B cell (primary cell): ENCODE results near the gene MSH3. TPM values are rescaled to one million over a fixed set of nuclear protein-coding genes. Genes with fewer than 3 reads are reported as not detected.

Source experiments
- ATAC-seq: fragments of 200-7000 bp; cut with Tn5 transposase; one replicate; pipeline ENCODE4 v1.10.0; 2021; ENCODE audit warnings: low read depth, mild to moderate bottlenecking, moderate number of reproducible peaks, moderate library complexity
- CTCF ChIA-PET: fragments of 350-600 bp; sonication (Branson Sonifier 250); formaldehyde crosslinking; loops from one replicate; lab custom pipeline; 2021; ENCODE audit warnings: antibody characterized with exemption, inconsistent platforms; lab: Charles Lee
- POLR2A ChIA-PET: fragments of 350-600 bp; sonication (Branson Sonifier 250); formaldehyde crosslinking; loops from one replicate; lab custom pipeline; 2021; ENCODE audit warnings: antibody characterized with exemption; lab: Charles Lee
- DNase-seq: peaks from one replicate; pipeline ENCODE4 v3.0.0; 2013
- H2AFZ ChIP-seq: 2 replicates; pipeline ENCODE4 v1.6.1; 2012; ENCODE audit warnings: mild to moderate bottlenecking, low read depth, low read length; ENCODE audit not compliant: insufficient read depth, poor library complexity, severe bottlenecking
- H3K27ac ChIP-seq, 2 donors: 1 replicate in 1 of 2; 2 replicates in 1 of 2; pipeline ENCODE4 v1.5.1; 2012 to 2013; ENCODE audit warnings: low read length in 2 of 2, mild to moderate bottlenecking in 2 of 2, moderate library complexity in 1 of 2
- H3K27me3 ChIP-seq, 4 experiments: fragments of 200-600 bp in 1 of 4; sonication (generic) in 1 of 4; replicated peaks in 1 of 4; 1 replicate in 2 of 4; 2 replicates in 2 of 4; pipeline versions ENCODE4 v1.6.1 to v1.7.0; 2013 to 2016; ENCODE audit warnings: low read length in 3 of 4, mild to moderate bottlenecking in 2 of 4, mixed read lengths in 1 of 4, moderate library complexity in 1 of 4; ENCODE audit not compliant: insufficient read depth in 4 of 4, control insufficient read depth in 3 of 4; ENCODE audit errors: control extremely low read depth in 1 of 4
- H3K36me3 ChIP-seq, 2 experiments: replicated peaks in 1 of 2; 1 replicate in 1 of 2; 2 replicates in 1 of 2; pipeline versions ENCODE4 v1.6.1 to v1.7.1; 2013; ENCODE audit warnings: low read length in 1 of 2; ENCODE audit not compliant: insufficient read depth in 2 of 2, control insufficient read depth in 1 of 2; ENCODE audit errors: control extremely low read depth in 1 of 2, extremely low read depth in 1 of 2
- H3K4me1 ChIP-seq, 2 donors: fragments of 200-600 bp in 1 of 2; sonication (generic) in 1 of 2; 1 replicate in 1 of 2; 2 replicates in 1 of 2; pipeline versions ENCODE4 v1.5.1 to v1.6.1; 2013 to 2017; ENCODE audit warnings: low read length in 2 of 2; ENCODE audit not compliant: control insufficient read depth in 2 of 2, insufficient read depth in 2 of 2
- H3K4me2 ChIP-seq: replicated peaks from 2 replicates; pipeline ENCODE3; 2012; ENCODE audit warnings: mild to moderate bottlenecking, low read depth, low read length; ENCODE audit not compliant: poor library complexity, severe bottlenecking
- H3K4me3 ChIP-seq, 5 experiments: fragments of 200-600 bp in 1 of 5; sonication (generic) in 1 of 5; 1 replicate in 3 of 5; 2 replicates in 2 of 5; pipeline versions ENCODE4 v1.5.1 to v1.7.0; 2011 to 2016; ENCODE audit warnings: low read length in 4 of 5, mild to moderate bottlenecking in 4 of 5, low read depth in 2 of 5, control low read depth in 1 of 5, moderate library complexity in 1 of 5; ENCODE audit not compliant: insufficient read depth in 1 of 5; ENCODE audit errors: control extremely low read depth in 1 of 5, extremely low read depth in 1 of 5
- H3K79me2 ChIP-seq: fragments of 200-600 bp; sonication (generic); one replicate; pipeline ENCODE4 v1.6.0; 2016; ENCODE audit warnings: low read length; ENCODE audit not compliant: control insufficient read depth, insufficient read depth
- H3K9ac ChIP-seq: fragments of 200-600 bp; sonication (generic); 2 replicates; pipeline ENCODE4 v1.6.1; 2017; ENCODE audit warnings: mild to moderate bottlenecking, low read length, moderate library complexity
- H3K9me3 ChIP-seq, 3 donors: one replicate each; pipeline versions ENCODE4 v1.6.1 to v1.7.1; 2013; ENCODE audit warnings: low read length in 2 of 3; ENCODE audit not compliant: control insufficient read depth in 2 of 3, insufficient read depth in 1 of 3; ENCODE audit errors: control extremely low read depth in 1 of 3
- H4K20me1 ChIP-seq: 2 replicates; pipeline ENCODE4 v1.6.0; 2012; ENCODE audit warnings: mild to moderate bottlenecking, low read length; ENCODE audit not compliant: insufficient read depth, control insufficient read depth, poor library complexity, severe bottlenecking
- H3K27ac Mint-ChIP-seq: one replicate; pipeline ENCODE4 v1.8.0; 2021; ENCODE audit warnings: mixed read lengths
- H3K27me3 Mint-ChIP-seq: one replicate; pipeline ENCODE4 v1.8.0; 2021; ENCODE audit warnings: mixed read lengths
- H3K4me1 Mint-ChIP-seq: one replicate; pipeline ENCODE4 v1.8.0; 2021; ENCODE audit warnings: mixed read lengths
- H3K4me3 Mint-ChIP-seq: one replicate; pipeline ENCODE4 v1.8.0; 2021; ENCODE audit warnings: mixed read lengths
- H3K9me3 Mint-ChIP-seq: one replicate; pipeline ENCODE4 v1.8.0; 2022; ENCODE audit warnings: mixed read lengths; ENCODE audit not compliant: insufficient read depth
- CTCF ChIP-seq: fragments of 200-600 bp; IDR thresholded peaks from one replicate; pipeline ENCODE4 v1.8.0; 2022; ENCODE audit warnings: antibody characterized with exemption, mild to moderate bottlenecking
- EZH2 ChIP-seq: IDR thresholded peaks from 2 replicates; pipeline ENCODE4 v1.6.1; 2012; ENCODE audit warnings: borderline replicate concordance, low read depth, mild to moderate bottlenecking, moderate library complexity, low read length; ENCODE audit not compliant: insufficient read depth, poor library complexity, severe bottlenecking
- WGBS: methylation state at CpG from one replicate; pipeline ENCODE4 v1.1.5; 2013; ENCODE audit warnings: missing lambda C conversion rate; ENCODE audit not compliant: insufficient coverage; 5-methylcytosine and 5-hydroxymethylcytosine counted together
- intact Hi-C: fragments of 100-400 bp; cut with micrococcal nuclease; formaldehyde crosslinking; loops from one replicate; pipeline ENCODE4 v1.10.0; 2022
- polyA plus RNA-seq: library from polyadenylated mRNA; depleted of rRNA; stranded (reverse); fragments of >200 nt; gene quantifications from 2 replicates; pipeline ENCODE4 v1.2.3, GENCODE V29; 2012
- total RNA-seq, 2 donors: library from RNA; stranded (reverse); fragments of 120-200 nt in 1 of 2; gene quantifications; 1 replicate in 1 of 2; 2 replicates in 1 of 2; pipeline versions ENCODE4 v1.2.3 to v1.2.4, GENCODE V29; 2013 to 2022

Gene MSH3
- total and polyA plus RNA-seq, 2 donors (not counting 1 experiment from before 2014, with no cell fraction given), result 3.5 to 26.3 TPM

DNA sequence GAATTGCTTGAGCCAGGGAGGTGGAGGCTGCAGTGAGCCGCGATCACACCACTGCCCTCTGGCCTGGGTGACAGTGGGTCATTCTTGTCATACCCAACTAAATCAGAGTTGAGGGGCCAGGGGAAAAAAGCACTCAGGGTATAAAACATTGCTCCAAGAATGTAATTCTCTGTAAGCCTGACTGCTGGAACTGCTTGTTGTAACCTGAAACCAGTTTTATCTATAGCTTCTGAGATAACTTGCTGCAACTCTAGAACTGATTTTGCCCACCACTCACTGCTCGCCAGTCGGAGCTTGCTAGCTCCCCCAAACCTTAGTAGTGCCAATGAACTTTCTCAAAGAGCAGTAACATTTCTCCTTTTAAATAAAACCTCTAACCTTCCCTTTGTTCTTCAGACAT, 9.6 kb upstream of the MSH3 start:
- no peak overlapping the region for H2AFZ ChIP-seq
- no peaks in the 10 kb centered on the region for H3K4me1 Mint-ChIP-seq
- H3K9me3 ChIP-seq, result no peaks in the 10 kb centered on the region
- H3K79me2 ChIP-seq, result no peaks in the 10 kb centered on the region
- no peaks in the 10 kb centered on the region for H3K27me3 Mint-ChIP-seq
- H4K20me1 ChIP-seq, result no peaks in the 10 kb centered on the region
- TF ChIP-seq CTCF (no peak), EZH2 (no peak)
- H3K9ac ChIP-seq, result no peak overlapping the region
- ChIA-PET POLR2A (no interaction called here), CTCF (interaction anchor here (0.6 kb wide), 1 partner anchor 546 kb away, joined by 3 read pairs; no protein-coding TSS in a partner anchor)
- H3K9me3 Mint-ChIP-seq, result peaks cover 2% of the 10 kb centered on the region
- peaks cover 4 to 19% of the 10 kb centered on the region in 2 experiments for H3K36me3 ChIP-seq
- no peak overlapping the region for H3K27ac ChIP-seq
- intact Hi-C loops, result no loop called here
- H3K4me3 Mint-ChIP-seq, result no peak overlapping the region
- no peak overlapping the region for H3K27ac Mint-ChIP-seq
- H3K4me2 ChIP-seq, result no peak overlapping the region
- 96% methylated on average over 4 of the region's 4 CpGs for WGBS
- H3K27me3 ChIP-seq, result no peaks in the 10 kb centered on the region
- no peak overlapping the region for H3K4me3 ChIP-seq
- no peak for DNase-seq
- ATAC-seq, result no peak
- H3K4me1 ChIP-seq, result no peaks in the 10 kb centered on the region

GRCh38 chr5:80646926-80647325, 7.5 kb upstream of the MSH3 start:
- WGBS, result no CpG with 5 or more reads among the region's 3 CpGs
- Histone ChIP-seq H2AFZ (no peak overlapping the region), H3K4me3 (no peak overlapping the region), H3K27ac (no peak overlapping the region), H3K9me3 (no peaks in the 10 kb centered on the region), H3K79me2 (no peaks in the 10 kb centered on the region), H3K4me1 (no peaks in the 10 kb centered on the region), H3K9ac (no peak overlapping the region), H3K36me3 (peaks cover 4 to 5% of the 10 kb centered on the region in 2 experiments), H3K27me3 (no peaks in the 10 kb centered on the region), H4K20me1 (no peaks in the 10 kb centered on the region), H3K4me2 (no peak overlapping the region)
- Mint-ChIP-seq H3K4me3 (no peak overlapping the region), H3K27me3 (no peaks in the 10 kb centered on the region), H3K9me3 (peaks cover 2% of the 10 kb centered on the region), H3K4me1 (no peaks in the 10 kb centered on the region), H3K27ac (no peak overlapping the region)
- ATAC-seq (no peak), DNase-seq (no peak)
- CTCF ChIA-PET, result no interaction called here
- intact Hi-C loops, result no loop called here
- POLR2A ChIA-PET, result no interaction called here
- TF ChIP-seq EZH2, result no peak
